ENCODE data around the gene JMY.
A peak's percentile ranks its signal among the peaks of the same experiment; 100 is the strongest.

Gene JMY

DNA sequence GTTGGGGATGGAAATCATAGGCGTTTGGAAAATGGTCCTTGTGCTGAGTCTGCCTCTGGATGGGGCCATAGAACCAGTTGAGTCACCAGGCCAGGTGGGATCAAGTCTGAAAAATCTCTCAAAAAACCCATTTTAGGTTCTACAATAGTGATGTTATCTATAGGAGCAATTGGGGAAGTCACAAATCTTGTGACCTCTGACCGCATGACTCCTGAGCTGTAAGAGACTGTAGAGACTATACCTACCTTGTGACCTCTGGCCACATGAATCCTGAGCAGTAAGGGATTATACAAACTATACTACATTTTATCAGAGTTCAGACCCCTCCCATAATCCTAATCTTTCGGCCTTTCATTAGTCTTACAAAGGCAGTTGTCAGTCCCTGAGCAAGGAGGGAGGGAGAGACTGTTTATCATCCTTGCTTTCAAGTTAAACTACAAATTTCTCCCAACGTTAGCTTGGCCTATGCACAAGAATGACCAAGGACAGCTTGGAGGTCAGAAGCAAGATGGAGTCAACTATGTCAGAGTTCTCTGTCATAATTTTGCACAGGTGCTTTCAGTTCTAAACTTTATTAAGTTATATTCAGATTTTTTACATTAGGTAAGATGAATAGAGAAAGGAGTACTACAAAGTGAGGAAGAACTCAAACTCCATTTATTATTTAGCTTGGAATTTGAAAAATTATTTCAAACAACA is 11.5 kb upstream of the JMY start:
- TF ChIP-seq CTCF (IDR thresholded peaks at IDR 0.05; ENCODE audit: control insufficient read depth, insufficient read depth, low read depth, low read length, missing control alignments) = no peak
- no peak overlapping the region for H3K4me3 ChIP-seq (ENCODE audit: control insufficient read depth, low read depth, low read length)
- DNase-seq (ENCODE audit: low read depth) = no peak

GRCh38 chr5:79225026-79225425 is 10.9 kb upstream of the JMY start:
- DNase-seq (ENCODE audit: low read depth) = no peak
- H3K4me3 ChIP-seq (ENCODE audit: control insufficient read depth, low read depth, low read length) = no peak overlapping the region
- no peak for TF ChIP-seq CTCF (IDR thresholded peaks at IDR 0.05; ENCODE audit: control insufficient read depth, insufficient read depth, low read depth, low read length, missing control alignments)

DNA sequence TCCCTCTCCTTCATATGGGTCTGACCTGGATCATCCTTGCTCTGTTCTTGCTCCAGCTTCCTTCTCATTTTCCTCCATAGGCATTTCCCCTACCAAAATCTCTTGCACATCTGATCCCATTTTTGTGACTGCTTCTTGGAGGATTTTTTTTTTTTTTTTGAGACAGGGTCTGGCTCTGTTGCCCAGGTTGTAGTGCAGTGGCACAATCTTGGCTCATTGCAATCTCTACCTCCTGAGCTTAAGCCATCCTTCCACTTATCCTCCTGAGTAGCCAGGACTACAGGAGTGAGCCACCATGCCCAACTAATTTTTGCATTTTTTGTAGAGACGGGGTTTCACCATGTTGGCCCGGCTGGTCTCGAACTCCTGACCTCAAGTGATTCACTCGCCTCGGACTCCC is 10.5 kb upstream of the JMY start:
- DNase-seq (ENCODE audit: low read depth) = no peak
- no peak for TF ChIP-seq CTCF (IDR thresholded peaks at IDR 0.05; ENCODE audit: control insufficient read depth, insufficient read depth, low read depth, low read length, missing control alignments)
- no peak overlapping the region for H3K4me3 ChIP-seq (ENCODE audit: control insufficient read depth, low read depth, low read length)

DNA sequence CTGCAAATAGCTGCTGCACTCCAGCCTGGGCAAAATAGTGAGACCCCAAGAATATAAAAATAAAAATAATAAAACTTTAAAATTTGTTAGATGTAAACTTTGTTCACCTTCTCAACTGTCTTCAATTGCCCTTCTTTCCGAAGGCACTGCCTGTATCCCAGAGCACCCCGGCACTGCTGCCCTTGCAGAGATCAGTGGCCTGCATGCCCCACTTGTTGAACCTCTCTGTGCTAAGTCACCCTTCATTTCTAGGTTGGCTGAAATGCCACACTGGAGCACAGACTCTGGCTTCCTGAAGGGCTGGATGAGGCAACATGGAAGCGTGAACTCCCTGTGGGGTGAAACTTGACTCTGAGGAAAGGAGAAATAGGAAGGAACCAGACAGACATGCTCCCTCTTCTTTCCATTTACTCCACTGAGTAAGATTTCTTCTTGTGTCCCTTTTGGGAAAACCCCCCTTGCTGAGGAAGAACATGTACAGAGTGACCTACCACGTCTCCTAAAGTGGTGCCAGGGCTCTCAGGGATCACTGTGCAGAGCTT is 8.4 kb upstream of the JMY start:
- no peak for TF ChIP-seq CTCF (IDR thresholded peaks at IDR 0.05; ENCODE audit: control insufficient read depth, insufficient read depth, low read depth, low read length, missing control alignments)
- DNase-seq (ENCODE audit: low read depth) = no peak

DNA sequence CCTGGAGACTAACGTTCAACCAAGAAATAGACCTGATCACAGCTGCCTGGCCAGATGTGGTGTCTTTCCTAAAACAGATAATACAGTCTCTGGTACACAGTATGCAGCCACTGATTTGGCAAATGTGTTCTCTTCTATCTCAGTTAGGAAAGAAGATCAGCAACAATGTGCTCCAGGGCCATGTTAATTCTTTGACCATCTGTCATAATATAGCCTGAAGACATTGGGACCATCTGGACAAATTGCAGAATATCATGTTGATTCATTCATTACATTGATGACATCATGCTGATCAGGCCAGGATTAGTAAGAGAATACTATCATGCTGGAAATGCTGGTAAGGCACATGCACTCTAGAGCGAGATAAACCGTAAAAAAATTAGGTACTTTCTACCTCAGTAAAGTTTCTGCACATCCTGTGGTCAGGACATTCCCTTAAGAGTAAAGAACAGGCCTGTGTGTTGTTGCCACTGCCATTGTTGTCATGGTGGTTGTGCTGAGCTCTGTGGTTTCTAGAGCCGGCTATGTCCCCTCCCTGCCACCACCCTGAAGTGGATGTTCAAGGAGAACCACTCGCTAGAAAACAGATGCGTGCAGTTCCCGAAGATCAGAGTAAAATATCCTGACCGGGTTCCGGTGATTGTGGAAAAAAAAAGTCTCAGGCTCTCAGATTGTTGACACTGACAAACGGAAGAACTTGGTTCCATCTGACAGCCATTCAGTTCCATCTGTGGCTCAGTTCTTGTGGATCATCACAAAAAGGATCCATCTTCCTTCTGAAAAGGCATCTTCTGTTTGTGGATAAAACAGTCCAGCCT is 6.4 kb upstream of the JMY start:
- no peak overlapping the region for H3K4me3 ChIP-seq (ENCODE audit: control insufficient read depth, low read depth, low read length)
- TF ChIP-seq CTCF (IDR thresholded peaks at IDR 0.05; ENCODE audit: control insufficient read depth, insufficient read depth, low read depth, low read length, missing control alignments) = no peak
- peak; percentile 69 for DNase-seq (ENCODE audit: low read depth)

More for the DNA sequence above, 8.4 kb upstream of the JMY start:
- H3K4me3 ChIP-seq (ENCODE audit: control insufficient read depth, low read depth, low read length) = no peak overlapping the region

DNA sequence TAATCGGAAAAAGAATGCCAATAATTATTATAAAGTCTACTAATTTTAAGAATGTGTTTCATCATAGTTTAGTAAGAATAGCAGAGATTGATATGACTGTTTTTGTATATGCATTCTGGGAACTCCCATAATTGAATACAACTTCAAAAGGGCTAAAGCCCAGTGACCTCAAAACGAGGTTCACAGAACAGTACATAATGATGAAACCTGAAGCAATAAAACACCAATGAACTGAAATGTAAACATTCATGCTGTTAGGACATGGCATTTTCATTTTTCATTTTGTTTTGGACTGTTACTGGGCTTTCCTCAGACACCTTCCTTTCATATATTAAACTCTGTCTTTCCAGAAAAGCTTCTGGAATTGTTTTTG is 684 bp upstream of the JMY start:
- H3K4me3 ChIP-seq (ENCODE audit: control insufficient read depth, low read depth, low read length) = peak overlapping the region; percentile 58
- DNase-seq (ENCODE audit: low read depth) = no peak
- no peak for TF ChIP-seq CTCF (IDR thresholded peaks at IDR 0.05; ENCODE audit: control insufficient read depth, insufficient read depth, low read depth, low read length, missing control alignments)

Data from AG09309 (cell line).